EH (cell line): Measurements from ENCODE around the gene CPA1.

Source experiments
- DNase-seq: peaks from one replicate; pipeline ENCODE4 v3.0.0-alpha.2; 2015; ENCODE audit warnings: low read depth

Gene CPA1

DNA sequence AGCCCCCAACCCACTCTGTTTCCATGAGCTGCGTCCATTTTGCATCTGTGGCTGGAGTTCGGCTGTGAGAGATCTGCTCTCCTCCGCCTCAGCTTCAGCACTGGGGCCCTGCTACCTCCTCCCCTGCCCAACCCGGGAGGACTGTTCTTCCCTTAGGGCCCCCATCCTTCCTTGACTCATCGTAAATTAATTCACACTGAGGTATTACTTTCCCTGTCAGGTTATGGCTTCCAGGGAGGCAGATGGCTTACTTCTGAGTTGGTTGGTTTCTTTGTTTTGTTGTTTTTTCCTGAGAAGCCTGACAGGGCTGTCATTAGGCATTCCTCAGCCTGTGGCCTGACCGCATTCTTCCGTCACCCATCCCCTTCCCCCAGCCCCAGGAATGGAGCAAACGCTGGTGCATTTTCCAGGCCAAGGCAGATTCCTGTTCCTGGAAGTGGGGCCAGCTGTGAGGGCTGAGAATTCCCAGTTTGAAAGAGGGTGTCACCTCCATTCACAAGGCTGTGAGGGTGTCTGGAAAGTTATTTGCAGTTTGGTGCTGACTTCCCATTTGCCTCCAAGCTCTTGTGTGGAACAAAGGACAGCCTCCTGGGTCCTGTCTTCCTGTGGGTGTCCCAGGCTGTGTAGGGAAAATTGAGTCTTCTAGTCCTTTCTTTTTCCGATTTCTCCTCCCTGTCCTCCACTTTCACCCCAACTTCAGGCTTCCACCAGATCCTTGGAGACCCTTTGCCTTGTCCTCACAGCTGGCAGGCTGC, 24.0 kb upstream of the CPA1 start:
- peak; percentile 99 for DNase-seq

- DNase-seq: peak; percentile 75
Observed at GRCh38 chr7:130356876-130357611, 23.2 kb upstream of the CPA1 start.

DNA sequence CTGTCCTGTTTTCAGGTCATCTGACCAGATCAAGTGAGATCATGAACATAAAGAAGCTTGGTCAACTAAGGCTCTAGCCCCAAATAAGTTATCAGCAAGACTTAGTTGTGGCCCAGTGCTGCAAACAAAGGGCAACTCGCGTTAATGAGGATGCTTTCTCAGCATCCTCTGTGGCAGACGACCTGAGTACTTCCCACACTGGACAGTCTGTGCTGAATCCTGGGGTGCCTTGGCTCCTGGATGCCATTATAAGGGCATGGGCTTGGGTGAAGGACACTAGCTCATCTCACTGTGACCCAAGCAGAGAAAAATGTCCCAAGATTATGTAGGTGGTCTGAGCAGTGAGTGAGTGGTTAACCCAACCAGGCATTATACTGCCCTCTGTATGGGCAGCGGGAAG, 21.8 kb upstream of the CPA1 start:
- no peak for DNase-seq

- no peak for DNase-seq
Observed at GRCh38 chr7:130359276-130359857, 20.9 kb upstream of the CPA1 start.

- DNase-seq: no peak
Observed at GRCh38 chr7:130360518-130360917, 19.8 kb upstream of the CPA1 start.

DNA sequence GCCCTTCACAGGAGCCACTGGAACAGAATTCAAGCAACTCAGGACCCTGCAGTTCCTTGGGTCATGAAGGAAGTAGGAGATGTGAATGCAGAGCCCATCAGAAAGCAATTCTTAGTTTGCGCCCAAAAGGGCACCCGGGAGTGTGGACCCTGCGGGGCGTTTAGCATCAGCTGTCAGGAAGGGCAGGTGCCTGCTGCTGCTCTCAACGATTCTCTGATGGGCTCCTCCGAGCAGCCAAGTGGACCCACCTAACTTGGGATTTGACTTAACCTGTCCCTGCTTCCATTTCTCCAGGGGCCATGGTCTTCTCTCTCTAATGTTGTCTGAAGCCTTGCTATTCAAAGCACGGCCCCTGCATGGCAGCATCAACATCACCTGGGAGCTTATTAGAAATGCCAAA, 18.6 kb upstream of the CPA1 start:
- DNase-seq: no peak

GRCh38 chr7:130362251-130362816, 18.0 kb upstream of the CPA1 start:
- no peak for DNase-seq

DNA sequence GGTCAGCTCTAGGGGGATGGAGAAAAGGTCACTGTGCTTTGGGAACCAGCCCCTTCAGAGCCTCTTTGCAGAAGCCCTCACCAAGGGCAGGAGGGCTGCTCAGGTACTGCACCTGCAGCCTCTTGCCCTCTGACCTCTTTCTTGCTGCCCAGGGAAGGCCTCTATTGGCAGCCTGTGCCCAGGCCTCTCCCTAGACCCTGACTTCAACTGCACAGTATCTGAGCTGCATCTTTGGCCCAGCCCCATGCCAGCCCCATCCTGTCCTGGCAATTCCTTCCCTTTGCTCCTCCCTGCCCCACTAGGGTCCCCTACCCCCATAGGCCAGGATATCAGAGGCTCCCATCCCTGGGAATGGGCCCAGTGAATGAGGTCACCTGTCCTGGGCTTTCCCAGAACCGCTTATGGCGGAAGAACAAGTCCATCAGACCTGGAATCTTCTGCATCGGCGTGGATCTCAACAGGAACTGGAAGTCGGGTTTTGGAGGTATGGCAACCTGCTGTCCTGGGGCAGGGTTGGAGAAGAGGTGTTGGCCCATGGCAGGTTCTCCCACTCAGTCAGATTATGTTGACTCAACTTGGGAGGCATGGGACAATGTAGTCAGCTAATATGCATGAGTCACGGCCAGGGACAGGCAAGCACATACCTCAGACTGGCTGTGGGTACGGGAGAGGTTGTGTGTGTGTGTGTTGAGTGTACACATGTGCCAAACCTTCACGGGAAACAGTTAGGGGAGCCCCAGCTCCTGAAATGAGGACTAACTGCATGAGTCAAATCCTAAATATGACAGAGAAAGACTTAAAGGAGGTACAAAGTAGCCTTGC, 17.1 kb upstream of the CPA1 start:
- DNase-seq: peak; percentile 98

DNA sequence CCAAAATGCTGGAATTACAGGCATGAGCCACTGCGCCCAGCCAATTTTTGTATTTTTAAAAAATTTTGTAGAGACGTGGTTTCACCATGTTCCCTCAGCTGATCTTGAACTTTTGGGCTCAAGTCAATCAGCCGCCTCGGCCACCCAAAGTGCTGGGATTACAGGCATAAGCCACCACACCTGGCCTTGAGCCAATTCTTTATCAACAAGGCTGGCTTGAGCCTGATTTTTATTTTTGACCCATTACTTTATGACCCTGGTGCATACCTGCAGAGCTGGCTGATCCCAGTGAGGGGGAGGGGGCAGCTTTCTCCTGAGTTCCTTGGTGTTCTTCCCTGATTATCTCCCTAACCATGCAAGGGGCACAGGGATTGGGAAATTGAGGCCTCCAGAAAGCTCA, 15.8 kb upstream of the CPA1 start:
- no peak for DNase-seq

DNA sequence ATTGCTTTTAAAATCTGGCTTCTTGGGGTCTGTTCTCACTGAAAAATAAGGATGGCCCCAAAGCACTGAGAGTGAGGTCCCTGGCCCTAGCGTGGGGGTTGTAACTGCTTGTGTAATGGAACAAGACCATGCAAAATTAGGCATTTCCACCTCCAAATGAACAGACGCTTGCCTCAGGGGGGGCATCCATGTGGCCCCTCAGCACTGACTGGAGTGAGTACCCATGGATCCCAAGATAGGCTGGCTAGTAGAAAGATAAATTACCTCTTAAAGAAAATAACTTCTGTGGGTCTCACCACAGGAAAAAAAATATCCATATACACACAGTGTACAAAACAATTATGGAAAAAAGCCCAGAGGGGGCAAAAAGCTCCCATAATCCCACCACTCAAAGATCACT, 15.2 kb upstream of the CPA1 start:
- DNase-seq: peak; percentile 16

GRCh38 chr7:130365511-130366441, 14.5 kb upstream of the CPA1 start:
- peak; percentile 87 for DNase-seq

DNA sequence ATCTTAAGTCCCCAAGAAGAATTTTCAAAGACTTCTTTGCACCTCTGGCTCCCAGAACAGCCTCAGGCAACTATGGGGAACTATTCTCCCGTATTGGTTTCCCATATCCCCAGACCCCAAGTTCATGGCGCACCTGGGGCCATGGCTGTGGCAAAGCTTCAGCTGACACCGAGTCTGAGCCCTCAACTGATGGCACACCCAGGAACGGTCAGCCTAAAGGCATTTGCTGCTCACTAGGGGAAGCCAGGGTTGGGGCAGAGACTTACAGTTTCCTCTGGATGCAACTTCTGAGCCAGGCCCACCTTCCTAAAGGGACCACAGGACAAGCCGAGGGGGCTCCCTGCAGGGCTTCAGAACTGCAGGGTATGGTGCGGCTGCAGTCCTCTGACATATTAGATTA, 13.7 kb upstream of the CPA1 start:
- peak; percentile 55 for DNase-seq

GRCh38 chr7:130367088-130367755, 13.1 kb upstream of the CPA1 start:
- no peak for DNase-seq

DNA sequence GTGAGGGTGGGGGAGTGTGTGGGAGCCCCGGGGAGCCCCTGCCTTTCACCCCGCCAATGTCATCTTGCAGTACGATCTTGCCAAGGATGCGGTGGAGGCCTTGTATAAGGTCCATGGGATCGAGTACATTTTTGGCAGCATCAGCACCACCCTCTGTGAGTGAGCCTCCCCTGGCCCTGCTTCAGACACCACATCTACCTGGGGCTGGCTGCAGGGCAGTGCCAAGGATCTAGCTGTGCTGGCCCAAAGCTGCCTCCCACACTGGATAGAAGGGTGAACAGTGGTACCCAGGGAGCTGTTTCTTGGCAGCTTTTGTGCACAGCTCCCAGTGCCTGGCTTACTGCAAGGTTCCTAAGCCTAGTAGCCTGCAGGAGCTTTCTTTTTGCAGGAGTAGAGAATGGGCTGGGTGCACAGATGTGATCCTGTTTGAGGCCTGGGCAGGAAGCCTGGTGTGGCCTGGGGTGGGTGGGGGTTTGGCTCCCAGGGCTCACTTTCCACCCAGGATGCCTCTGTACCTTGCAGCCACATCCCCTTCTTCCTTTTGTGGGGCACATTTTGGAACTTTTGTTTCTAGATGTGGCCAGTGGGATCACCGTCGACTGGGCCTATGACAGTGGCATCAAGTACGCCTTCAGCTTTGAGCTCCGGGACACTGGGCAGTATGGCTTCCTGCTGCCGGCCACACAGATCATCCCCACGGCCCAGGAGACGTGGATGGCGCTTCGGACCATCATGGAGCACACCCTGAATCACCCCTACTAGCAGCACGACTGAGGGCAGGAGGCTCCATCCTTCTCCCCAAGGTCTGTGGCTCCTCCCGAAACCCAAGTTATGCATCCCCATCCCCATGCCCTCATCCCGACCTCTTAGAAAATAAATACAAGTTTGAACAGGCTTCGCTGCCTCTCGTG, 12.2 kb upstream of the CPA1 start:
- no peak for DNase-seq

GRCh38 chr7:130369110-130369711, 11.1 kb upstream of the CPA1 start:
- DNase-seq: peak; percentile 90

DNA sequence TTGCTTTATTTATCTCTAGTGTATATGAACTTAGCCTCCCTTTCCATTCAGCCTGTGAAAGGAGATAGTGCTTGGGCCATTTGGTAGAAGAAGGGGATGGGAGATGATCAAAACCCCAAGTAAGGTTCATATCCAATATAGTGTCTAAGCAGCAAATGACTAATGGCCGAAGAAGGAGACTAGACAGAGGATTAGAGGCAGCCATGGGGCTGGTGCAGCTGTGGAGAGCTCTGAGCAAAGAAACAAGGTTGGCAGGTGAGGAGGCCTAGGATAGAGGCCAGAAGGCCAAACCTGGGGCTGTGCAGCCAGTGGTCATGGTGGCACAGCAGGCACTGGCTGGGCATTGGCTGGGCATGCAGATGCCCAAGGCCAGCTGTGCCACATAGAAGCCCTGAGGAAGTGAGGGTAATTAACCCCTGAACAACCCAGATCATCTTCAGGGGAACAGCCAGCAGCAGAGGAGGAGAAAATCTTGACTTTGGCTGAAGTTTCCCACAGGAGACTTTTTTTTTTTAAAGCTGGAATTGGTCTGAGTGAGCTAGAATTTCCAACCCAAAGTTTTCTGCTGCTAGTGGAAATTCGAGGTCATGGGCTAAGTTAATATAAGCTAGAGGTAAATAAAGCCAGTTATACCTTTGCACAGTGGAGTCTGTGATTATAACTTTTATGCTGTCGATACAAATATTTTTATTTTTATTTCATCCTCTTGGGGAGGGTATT, 10.3 kb upstream of the CPA1 start:
- peak; percentile 49 for DNase-seq

GRCh38 chr7:130371046-130371445, 9.2 kb upstream of the CPA1 start:
- peak; percentile 75 for DNase-seq
